NCI-H748 (cell line): ENCODE data around the gene CNTNAP2.

Experiments used
- DNase-seq: peaks from one replicate; lab custom pipeline; 2025; ENCODE audit not compliant: unreplicated experiment; lab: John Stamatoyannopoulos, UW

The CNTNAP2 gene

GRCh38 chr7:146966274-146966673 is 849.7 kb downstream of the CNTNAP2 start:
- no peak for DNase-seq

GRCh38 chr7:146982482-146982881 is 865.9 kb downstream of the CNTNAP2 start:
- DNase-seq = no peak

GRCh38 chr7:146991596-146991995 is 875.0 kb downstream of the CNTNAP2 start:
- no peak for DNase-seq

- no peak for DNase-seq
Observed at GRCh38 chr7:146993764-146994163, 877.2 kb downstream of the CNTNAP2 start.

GRCh38 chr7:147008530-147008929 is 891.9 kb downstream of the CNTNAP2 start:
- DNase-seq = no peak

- no peak for DNase-seq
Observed at GRCh38 chr7:147012666-147013065, 896.1 kb downstream of the CNTNAP2 start.

- DNase-seq = no peak
Observed at GRCh38 chr7:147013825-147014224, 897.2 kb downstream of the CNTNAP2 start.

- DNase-seq = no peak
Observed at GRCh38 chr7:147014286-147014955, 897.8 kb downstream of the CNTNAP2 start.

- no peak for DNase-seq
Observed at GRCh38 chr7:147015999-147016398, 899.4 kb downstream of the CNTNAP2 start.

GRCh38 chr7:147022056-147022455 is 905.5 kb downstream of the CNTNAP2 start:
- DNase-seq = no peak

- no peak for DNase-seq
Observed at GRCh38 chr7:147023440-147023839, 906.8 kb downstream of the CNTNAP2 start.

- DNase-seq = no peak
Observed at GRCh38 chr7:147029953-147030352, 913.4 kb downstream of the CNTNAP2 start.

- no peak for DNase-seq
Observed at GRCh38 chr7:147033641-147034040, 917.0 kb downstream of the CNTNAP2 start.

GRCh38 chr7:147041438-147041837 is 924.8 kb downstream of the CNTNAP2 start:
- DNase-seq = no peak

- no peak for DNase-seq
Observed at GRCh38 chr7:147044941-147045340, 928.3 kb downstream of the CNTNAP2 start.

GRCh38 chr7:147047696-147048095 is 931.1 kb downstream of the CNTNAP2 start:
- no peak for DNase-seq

- no peak for DNase-seq
Observed at GRCh38 chr7:147048864-147049263, 932.3 kb downstream of the CNTNAP2 start.

- DNase-seq = no peak
Observed at GRCh38 chr7:147052818-147053217, 936.2 kb downstream of the CNTNAP2 start.

GRCh38 chr7:147053746-147054145 is 937.1 kb downstream of the CNTNAP2 start:
- no peak for DNase-seq

GRCh38 chr7:147060070-147060469 is 943.5 kb downstream of the CNTNAP2 start:
- DNase-seq = no peak

GRCh38 chr7:147062897-147063296 is 946.3 kb downstream of the CNTNAP2 start:
- DNase-seq = no peak

- DNase-seq = no peak
Observed at GRCh38 chr7:147068842-147069241, 952.2 kb downstream of the CNTNAP2 start.

- no peak for DNase-seq
Observed at GRCh38 chr7:147069771-147070170, 953.2 kb downstream of the CNTNAP2 start.
